Measurements from ENCODE around the gene CFAP74. TPM values are rescaled to one million over a fixed set of nuclear protein-coding genes. Genes with fewer than 3 reads are reported as not detected.

The CFAP74 gene
- total and polyA plus RNA-seq, 2 of the 13 experiments (the other 11 are each of a cell fraction or from before 2014, with no cell fraction given), result 0.27 to 0.62 TPM

DNA sequence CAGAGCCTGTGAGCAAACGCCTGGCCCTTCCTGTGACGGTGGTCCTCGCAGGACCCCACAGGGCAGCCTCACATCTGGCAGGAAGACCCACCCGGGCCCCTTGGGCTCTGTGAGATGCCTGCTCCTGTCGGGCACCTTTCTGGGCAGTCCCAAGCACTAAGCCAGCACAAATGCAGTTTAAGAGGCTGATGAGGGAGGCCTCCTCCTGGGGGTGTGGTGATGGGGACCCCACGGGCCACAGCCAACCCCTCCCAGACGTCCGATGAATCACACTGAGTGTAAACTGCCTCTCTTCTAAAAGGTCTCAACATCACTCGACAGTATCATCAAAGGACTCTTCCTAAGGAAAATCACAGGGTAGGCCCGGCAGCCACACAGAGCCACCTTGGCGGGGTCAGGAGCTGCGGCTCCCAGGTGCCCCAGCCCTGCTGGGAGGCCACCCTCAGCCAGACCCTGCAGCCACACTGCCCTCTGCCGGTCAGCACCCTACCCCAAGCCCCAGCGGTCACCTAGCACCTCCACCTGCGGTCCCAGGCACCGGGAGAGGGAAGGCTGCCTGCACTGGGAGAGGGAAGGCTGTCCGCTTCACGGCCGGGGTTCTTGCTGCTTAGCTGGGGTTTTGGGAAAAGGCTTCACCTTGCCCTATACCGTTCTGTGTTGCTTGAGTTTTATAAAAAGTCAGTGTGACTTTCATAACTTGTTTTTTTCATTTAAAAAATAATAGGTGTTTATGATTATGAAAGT, 42.8 kb upstream of the CFAP74 start (continued):
- TF ChIP-seq, protein P1, sequence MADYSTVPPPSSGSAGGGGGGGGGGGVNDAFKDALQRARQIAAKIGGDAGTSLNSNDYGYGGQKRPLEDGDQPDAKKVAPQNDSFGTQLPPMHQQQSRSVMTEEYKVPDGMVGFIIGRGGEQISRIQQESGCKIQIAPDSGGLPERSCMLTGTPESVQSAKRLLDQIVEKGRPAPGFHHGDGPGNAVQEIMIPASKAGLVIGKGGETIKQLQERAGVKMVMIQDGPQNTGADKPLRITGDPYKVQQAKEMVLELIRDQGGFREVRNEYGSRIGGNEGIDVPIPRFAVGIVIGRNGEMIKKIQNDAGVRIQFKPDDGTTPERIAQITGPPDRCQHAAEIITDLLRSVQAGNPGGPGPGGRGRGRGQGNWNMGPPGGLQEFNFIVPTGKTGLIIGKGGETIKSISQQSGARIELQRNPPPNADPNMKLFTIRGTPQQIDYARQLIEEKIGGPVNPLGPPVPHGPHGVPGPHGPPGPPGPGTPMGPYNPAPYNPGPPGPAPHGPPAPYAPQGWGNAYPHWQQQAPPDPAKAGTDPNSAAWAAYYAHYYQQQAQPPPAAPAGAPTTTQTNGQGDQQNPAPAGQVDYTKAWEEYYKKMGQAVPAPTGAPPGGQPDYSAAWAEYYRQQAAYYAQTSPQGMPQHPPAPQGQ (CRISPR knock-in tag; IDR thresholded peaks at IDR 0.05; ENCODE audit: borderline replicate concordance), result no peak
- 0 out of 2 replicates have a peak, but pooled peaks have one; percentile 33 for TF ChIP-seq IKZF5 (CRISPR knock-in tag; IDR thresholded peaks at IDR 0.05)
- no peak for TF ChIP-seq PAWR (CRISPR knock-in tag; IDR thresholded peaks at IDR 0.05; ENCODE audit: borderline replicate concordance)
- TF ChIP-seq BCL6 (CRISPR knock-in tag; IDR thresholded peaks at IDR 0.05), result 0 out of 2 replicates have a peak, but pooled peaks have one; percentile 10
- TF ChIP-seq KDM1A (CRISPR knock-in tag; IDR thresholded peaks at IDR 0.05), result 0 out of 2 replicates have a peak, but pooled peaks have one; percentile 33
- TF ChIP-seq ZNF451 (CRISPR knock-in tag; IDR thresholded peaks at IDR 0.05), result no peak
- no peak for TF ChIP-seq ZNF720 (CRISPR knock-in tag; IDR thresholded peaks at IDR 0.05)
- TF ChIP-seq KAT8 (CRISPR knock-in tag; IDR thresholded peaks at IDR 0.05), result peak; percentile 50; the same call in 1 of the 2 replicates
- TF ChIP-seq PHF21A (CRISPR knock-in tag; IDR thresholded peaks at IDR 0.05), result peak; percentile 61
- TF ChIP-seq HNF1A (IDR thresholded peaks at IDR 0.05; ENCODE audit: low read depth), result no peak
- no peak; the same call in 1 of the 2 replicates for TF ChIP-seq HNF1A (CRISPR knock-in tag; IDR thresholded peaks at IDR 0.05; ENCODE audit: borderline replicate concordance)
- no peak for TF ChIP-seq GTF3A (CRISPR knock-in tag; conservative IDR thresholded peaks at IDR 0.05)
- no peak for TF ChIP-seq ZBTB3 (CRISPR knock-in tag; IDR thresholded peaks at IDR 0.05; ENCODE audit: borderline replicate concordance, low read depth)
- TF ChIP-seq MLXIP (CRISPR knock-in tag; IDR thresholded peaks at IDR 0.05; ENCODE audit: borderline replicate concordance), result no peak
- TF ChIP-seq RBAK (CRISPR knock-in tag; IDR thresholded peaks at IDR 0.05), result no peak
- no peak for TF ChIP-seq ZNF383 (CRISPR knock-in tag; IDR thresholded peaks at IDR 0.05; ENCODE audit: borderline replicate concordance)

Data from HepG2 (cell line).